Activated naive CD4-positive, alpha-beta T cell treated with anti-CD3 and anti-CD28 coated beads, Interleukin-2, amount 50 U/mL, for 16 hours (primary cell): ENCODE measurements around the gene C17orf58.
"Not testable (repeated sequence)": the region's sequence is repeated elsewhere in the genome, so short reads cannot be mapped to it uniquely, and the experiment has no call there.

Source experiments
- DNase-seq: peaks from one replicate; pipeline ENCODE4 v3.0.0-alpha.2; 2020

C17orf58 gene

GRCh38 chr17:67999291-67999911, 3.1 kb upstream of the C17orf58 start:
- DNase-seq: no peak

- DNase-seq: no peak
Observed at GRCh38 chr17:67998466-67998865, 2.2 kb upstream of the C17orf58 start.

GRCh38 chr17:67995570-67996263, 552 bp downstream of the C17orf58 start:
- DNase-seq: peak; percentile 19

GRCh38 chr17:67994817-67995569, 1.3 kb downstream of the C17orf58 start:
- DNase-seq: no peak

- no peak for DNase-seq
Observed at GRCh38 chr17:67993998-67994361, 2.3 kb downstream of the C17orf58 start.

GRCh38 chr17:67993153-67993997, 2.9 kb downstream of the C17orf58 start:
- DNase-seq: peak; percentile 75

GRCh38 chr17:67992548-67993152, 3.6 kb downstream of the C17orf58 start:
- no peak for DNase-seq

- DNase-seq: no peak
Observed at GRCh38 chr17:67990909-67991308, 5.4 kb downstream of the C17orf58 start.

- no peak for DNase-seq
Observed at GRCh38 chr17:67983383-67983688, 12.9 kb downstream of the C17orf58 start.

- no peak for DNase-seq
Observed at GRCh38 chr17:67982686-67983382, 13.4 kb downstream of the C17orf58 start.

- DNase-seq: no peak
Observed at GRCh38 chr17:67982034-67982640, 14.1 kb downstream of the C17orf58 start.

- not testable (repeated sequence) for DNase-seq
Observed at GRCh38 chr17:67980883-67981282, 15.4 kb downstream of the C17orf58 start.

GRCh38 chr17:67980456-67980855, 15.8 kb downstream of the C17orf58 start:
- DNase-seq: no peak

- DNase-seq: not testable (repeated sequence)
Observed at GRCh38 chr17:67976306-67976705, 20.0 kb downstream of the C17orf58 start.

- DNase-seq: no peak
Observed at GRCh38 chr17:67974598-67975066, 21.6 kb downstream of the C17orf58 start.

- no peak for DNase-seq
Observed at GRCh38 chr17:67974185-67974584, 22.1 kb downstream of the C17orf58 start.

GRCh38 chr17:67970783-67971182, 25.5 kb downstream of the C17orf58 start:
- no peak for DNase-seq

- DNase-seq: peak; percentile 70
Observed at GRCh38 chr17:67963145-67963572, 33.1 kb downstream of the C17orf58 start.

GRCh38 chr17:67962156-67962555, 34.1 kb downstream of the C17orf58 start:
- DNase-seq: not testable (repeated sequence)

- DNase-seq: not testable (repeated sequence)
Observed at GRCh38 chr17:67960276-67960675, 36.0 kb downstream of the C17orf58 start.

- DNase-seq: no peak
Observed at GRCh38 chr17:67959510-67959909, 36.8 kb downstream of the C17orf58 start.
